Measurements from ENCODE around the gene TNIK.

The TNIK gene

DNA sequence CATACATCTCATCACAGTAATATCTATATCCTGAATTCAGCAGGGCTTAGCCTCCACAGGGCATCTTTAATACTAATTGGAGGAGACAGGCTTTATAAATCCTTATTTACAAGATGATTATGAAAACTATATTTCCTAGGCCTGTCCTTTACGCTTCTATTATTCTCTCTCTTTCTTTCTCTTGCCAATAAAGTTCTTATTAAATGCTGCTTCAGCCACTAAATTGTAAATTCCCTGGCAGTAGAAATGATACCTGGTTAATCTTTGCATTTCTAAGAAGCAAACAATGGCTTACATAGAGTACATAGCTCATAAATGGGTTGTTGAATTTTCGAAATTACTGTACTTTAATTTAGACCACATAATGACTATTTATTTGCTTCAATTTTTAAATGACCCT is 43.5 kb downstream of the TNIK start:
- no peak for TF ChIP-seq POU2F2 (IDR thresholded peaks at IDR 0.05; ENCODE audit: low read depth, low read length)
- TF ChIP-seq PAX5 (IDR thresholded peaks at IDR 0.05; ENCODE audit: insufficient read depth, low read length, severe bottlenecking): no peak
- no peak for DNase-seq (ENCODE audit: insufficient read length, low spot score)
- FAIRE-seq: no peak

DNA sequence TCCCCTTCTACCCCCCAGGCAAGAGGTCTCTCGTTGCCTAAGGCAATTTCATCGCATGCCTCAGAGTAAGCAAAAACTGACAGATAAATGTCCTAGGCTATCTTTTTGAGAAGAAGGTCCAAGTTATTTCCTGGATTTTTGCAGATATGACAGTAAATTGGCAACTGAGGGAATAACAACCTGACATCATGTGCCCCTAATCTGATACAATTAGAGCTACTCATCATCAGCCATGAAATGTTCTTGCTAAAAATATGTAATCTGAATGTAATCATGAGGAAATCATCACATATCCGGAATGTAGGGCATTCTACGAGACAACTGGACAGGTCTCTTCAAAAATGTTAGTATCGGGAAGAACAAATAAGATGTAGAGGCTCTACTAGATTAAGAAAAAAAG is 44.1 kb downstream of the TNIK start:
- TF ChIP-seq TAF1 (IDR thresholded peaks at IDR 0.05; ENCODE audit: low read depth, low read length) (no peak), POU2F2 (IDR thresholded peaks at IDR 0.05; ENCODE audit: low read depth, low read length) (no peak), PAX5 (IDR thresholded peaks at IDR 0.05; ENCODE audit: insufficient read depth, low read length, severe bottlenecking) (no peak), SPI1 (IDR thresholded peaks at IDR 0.05; ENCODE audit: low read depth, low read length) (no peak), POLR2A (IDR thresholded peaks at IDR 0.05; ENCODE audit: low read depth, low read length) (no peak), POLR2AphosphoS5 (IDR thresholded peaks at IDR 0.05; ENCODE audit: low read depth, low read length) (no peak)
- no peak for DNase-seq (ENCODE audit: insufficient read length, low spot score)
- no peak for FAIRE-seq

DNA sequence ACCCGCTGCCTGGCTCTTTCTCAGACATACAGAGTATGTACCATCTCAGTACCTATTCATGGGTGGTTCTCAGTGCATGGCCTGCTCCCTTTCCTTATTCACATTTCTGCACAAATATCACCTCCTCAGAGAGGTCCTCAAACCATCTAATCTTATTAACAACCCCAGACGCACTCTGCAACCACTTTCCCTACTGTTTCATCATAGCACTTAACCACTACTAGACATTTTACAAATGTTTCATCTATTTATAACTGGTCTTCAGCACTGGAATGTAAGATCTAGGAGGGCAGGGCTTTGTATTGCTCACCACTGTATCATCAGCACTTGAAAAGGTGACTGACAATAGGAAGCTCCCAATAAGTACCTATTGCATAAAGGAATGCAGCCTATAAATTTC is 45.1 kb downstream of the TNIK start:
- DNase-seq (ENCODE audit: insufficient read length, low spot score) (no peak), FAIRE-seq (no peak)
- no peak for TF ChIP-seq POLR2A (IDR thresholded peaks at IDR 0.05; ENCODE audit: low read depth, low read length)
- no peak for TF ChIP-seq POU2F2 (IDR thresholded peaks at IDR 0.05; ENCODE audit: low read depth, low read length)

DNA sequence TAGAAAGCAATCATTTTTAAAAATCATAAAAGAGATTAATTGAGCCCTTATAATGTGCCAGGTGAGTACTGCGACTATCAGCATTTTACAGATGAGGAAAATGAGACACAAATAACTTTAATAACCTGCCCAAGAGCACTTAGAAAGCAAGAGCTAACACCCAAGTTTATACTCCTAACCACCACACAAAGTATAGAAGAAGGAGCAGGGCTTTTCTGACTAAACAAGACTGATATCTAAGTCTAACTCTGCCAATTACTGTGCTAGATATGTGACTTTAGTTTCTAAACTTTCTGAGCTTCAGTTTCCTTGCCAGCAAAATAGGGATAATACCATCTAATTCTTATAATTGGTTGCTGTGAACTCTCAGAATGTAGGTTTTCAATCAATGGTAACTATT is 47.7 kb downstream of the TNIK start:
- no peak for DNase-seq (ENCODE audit: insufficient read length, low spot score)
- TF ChIP-seq PAX5 (IDR thresholded peaks at IDR 0.05; ENCODE audit: insufficient read depth, low read length, severe bottlenecking): no peak
- no peak for TF ChIP-seq POLR2AphosphoS5 (IDR thresholded peaks at IDR 0.05; ENCODE audit: low read depth, low read length)
- TF ChIP-seq SPI1 (IDR thresholded peaks at IDR 0.05; ENCODE audit: low read depth, low read length): no peak
- TF ChIP-seq POU2F2 (IDR thresholded peaks at IDR 0.05; ENCODE audit: low read depth, low read length): no peak
- no peak for TF ChIP-seq TAF1 (IDR thresholded peaks at IDR 0.05; ENCODE audit: low read depth, low read length)
- TF ChIP-seq POLR2A (IDR thresholded peaks at IDR 0.05; ENCODE audit: low read depth, low read length): no peak
- no peak for FAIRE-seq

DNA sequence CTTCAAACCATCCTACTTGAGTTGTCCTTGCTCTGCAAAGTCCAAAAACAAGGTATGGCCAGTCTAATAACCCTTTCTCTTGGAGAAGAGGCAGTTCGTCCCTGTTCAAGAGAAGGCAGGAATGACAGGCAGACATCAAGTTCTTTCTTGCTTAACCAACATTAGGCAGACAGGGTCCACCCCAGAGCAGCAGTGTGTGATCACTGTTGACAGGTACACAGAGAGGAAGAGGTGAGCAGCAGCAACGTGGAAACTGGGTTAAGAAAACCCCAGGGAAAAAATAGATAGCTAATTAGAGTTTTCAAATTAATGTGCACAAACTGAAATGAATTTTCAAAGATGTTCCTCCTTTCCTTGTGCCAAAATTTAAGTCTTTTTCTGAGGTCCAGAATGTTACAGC is 48.2 kb downstream of the TNIK start:
- no peak for DNase-seq (ENCODE audit: insufficient read length, low spot score)
- no peak for TF ChIP-seq SPI1 (IDR thresholded peaks at IDR 0.05; ENCODE audit: low read depth, low read length)
- no peak for TF ChIP-seq POLR2AphosphoS5 (IDR thresholded peaks at IDR 0.05; ENCODE audit: low read depth, low read length)
- TF ChIP-seq POU2F2 (IDR thresholded peaks at IDR 0.05; ENCODE audit: low read depth, low read length): no peak
- TF ChIP-seq TAF1 (IDR thresholded peaks at IDR 0.05; ENCODE audit: low read depth, low read length): no peak
- no peak for TF ChIP-seq PAX5 (IDR thresholded peaks at IDR 0.05; ENCODE audit: insufficient read depth, low read length, severe bottlenecking)
- TF ChIP-seq POLR2A (IDR thresholded peaks at IDR 0.05; ENCODE audit: low read depth, low read length): no peak
- FAIRE-seq: no peak

DNA sequence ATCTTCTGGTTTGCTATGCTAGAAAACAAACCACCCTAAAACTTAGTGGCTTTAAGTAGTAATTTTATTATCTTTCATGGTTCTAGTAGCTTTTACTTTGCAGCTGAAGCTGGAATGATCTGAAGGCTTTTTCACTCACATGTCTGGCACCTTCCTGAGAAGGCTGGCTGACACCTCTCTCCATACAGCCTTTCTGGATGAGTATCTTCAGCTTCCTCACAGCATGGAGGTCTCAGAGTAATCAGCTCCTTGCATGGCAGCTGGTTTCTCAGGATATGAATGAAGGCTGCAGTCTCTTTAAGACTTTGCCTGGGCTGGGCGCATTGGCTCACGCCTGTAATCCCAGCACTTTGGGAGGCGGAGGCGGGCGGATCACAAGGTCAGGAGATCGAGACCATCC is 50.0 kb downstream of the TNIK start:
- TF ChIP-seq PAX5 (IDR thresholded peaks at IDR 0.05; ENCODE audit: insufficient read depth, low read length, severe bottlenecking) (no peak), POLR2A (IDR thresholded peaks at IDR 0.05; ENCODE audit: low read depth, low read length) (no peak), POLR2AphosphoS5 (IDR thresholded peaks at IDR 0.05; ENCODE audit: low read depth, low read length) (no peak), POU2F2 (IDR thresholded peaks at IDR 0.05; ENCODE audit: low read depth, low read length) (no peak), TAF1 (IDR thresholded peaks at IDR 0.05; ENCODE audit: low read depth, low read length) (no peak), SPI1 (IDR thresholded peaks at IDR 0.05; ENCODE audit: low read depth, low read length) (no peak)
- DNase-seq (ENCODE audit: insufficient read length, low spot score) (no peak), FAIRE-seq (no peak)

DNA sequence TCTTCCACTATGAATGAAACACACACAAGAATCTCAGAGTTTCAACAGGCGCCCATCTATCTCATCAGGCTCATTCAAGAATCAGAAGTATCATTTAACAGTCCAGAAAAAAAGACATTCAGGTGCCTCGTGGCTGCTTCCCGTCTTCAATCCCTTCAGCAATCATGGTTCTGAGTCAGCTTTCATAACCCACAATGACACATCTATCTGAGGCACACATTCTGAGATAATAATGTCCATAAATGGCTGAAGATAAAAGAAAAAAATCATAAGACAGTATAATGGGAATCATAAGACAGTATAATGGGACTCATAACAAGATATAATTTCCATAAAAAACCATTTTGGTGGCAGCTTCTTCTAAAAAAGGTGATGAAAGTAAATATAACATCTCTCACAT is 52.4 kb downstream of the TNIK start:
- no peak for TF ChIP-seq POLR2AphosphoS5 (IDR thresholded peaks at IDR 0.05; ENCODE audit: low read depth, low read length)
- no peak for TF ChIP-seq SPI1 (IDR thresholded peaks at IDR 0.05; ENCODE audit: low read depth, low read length)
- TF ChIP-seq POLR2A (IDR thresholded peaks at IDR 0.05; ENCODE audit: low read depth, low read length): no peak
- no peak for TF ChIP-seq PAX5 (IDR thresholded peaks at IDR 0.05; ENCODE audit: insufficient read depth, low read length, severe bottlenecking)
- DNase-seq (ENCODE audit: insufficient read length, low spot score): no peak
- no peak for FAIRE-seq

DNA sequence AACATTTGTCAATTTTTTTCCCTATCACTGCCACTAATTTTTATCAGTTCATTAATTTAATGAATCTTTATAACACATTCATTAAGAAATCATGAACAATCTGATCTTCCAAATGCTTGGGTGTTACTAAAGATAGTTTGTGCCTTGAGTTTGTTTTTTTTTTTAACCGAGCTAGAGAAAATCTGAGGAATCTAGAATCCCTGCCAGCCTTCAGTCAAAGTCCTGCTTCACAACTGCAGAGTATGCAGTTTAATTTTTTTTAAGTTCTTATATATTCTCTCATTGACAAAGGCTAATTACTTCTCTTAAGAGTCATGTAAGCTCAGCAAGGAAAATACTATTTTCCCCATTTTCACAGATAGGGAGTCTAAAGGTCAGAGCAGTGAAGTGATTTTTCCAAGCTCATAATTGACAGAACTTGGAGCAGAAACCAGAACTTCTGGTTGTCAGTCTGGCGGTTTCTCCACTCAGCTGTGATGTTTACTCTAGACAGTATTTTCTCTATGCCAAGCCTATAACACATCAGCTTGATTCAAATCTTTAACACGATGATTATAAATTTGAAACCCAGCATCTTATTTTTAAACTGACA is 55.7 kb downstream of the TNIK start:
- FAIRE-seq: no peak
- TF ChIP-seq POU2F2 (IDR thresholded peaks at IDR 0.05; ENCODE audit: low read depth, low read length) (no peak), POLR2A (IDR thresholded peaks at IDR 0.05; ENCODE audit: low read depth, low read length) (no peak), PAX5 (IDR thresholded peaks at IDR 0.05; ENCODE audit: insufficient read depth, low read length, severe bottlenecking) (no peak), POLR2AphosphoS5 (IDR thresholded peaks at IDR 0.05; ENCODE audit: low read depth, low read length) (no peak), TAF1 (IDR thresholded peaks at IDR 0.05; ENCODE audit: low read depth, low read length) (no peak), SPI1 (IDR thresholded peaks at IDR 0.05; ENCODE audit: low read depth, low read length) (no peak)

DNA sequence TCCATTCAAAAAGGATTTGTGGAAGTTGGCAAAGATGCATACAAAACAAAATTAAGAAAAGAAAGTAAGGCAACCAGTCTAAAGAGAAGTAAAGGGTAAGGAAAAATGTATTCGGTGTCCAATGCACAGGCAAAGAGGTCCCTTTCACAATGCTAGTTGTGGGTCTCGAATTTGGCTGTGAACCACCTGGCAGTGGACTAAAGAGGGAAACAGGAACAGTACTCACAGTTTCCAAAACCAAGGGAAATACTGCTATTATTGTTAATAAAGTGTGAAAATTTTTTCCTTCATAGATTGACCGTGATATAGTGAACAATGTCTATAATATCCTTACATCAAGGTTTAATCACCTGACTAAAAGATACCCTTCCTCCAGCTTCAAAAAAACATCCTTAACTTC is 57.9 kb downstream of the TNIK start:
- FAIRE-seq: no peak
- TF ChIP-seq TAF1 (IDR thresholded peaks at IDR 0.05; ENCODE audit: low read depth, low read length): no peak
- TF ChIP-seq SPI1 (IDR thresholded peaks at IDR 0.05; ENCODE audit: low read depth, low read length): no peak
- TF ChIP-seq POLR2A (IDR thresholded peaks at IDR 0.05; ENCODE audit: low read depth, low read length): no peak
- TF ChIP-seq PAX5 (IDR thresholded peaks at IDR 0.05; ENCODE audit: insufficient read depth, low read length, severe bottlenecking): no peak
- no peak for TF ChIP-seq POLR2AphosphoS5 (IDR thresholded peaks at IDR 0.05; ENCODE audit: low read depth, low read length)
- TF ChIP-seq POU2F2 (IDR thresholded peaks at IDR 0.05; ENCODE audit: low read depth, low read length): no peak
- DNase-seq (ENCODE audit: insufficient read length, low spot score): no peak

More for the DNA sequence above, 55.7 kb downstream of the TNIK start:
- DNase-seq (ENCODE audit: insufficient read length, low spot score): no peak

DNA sequence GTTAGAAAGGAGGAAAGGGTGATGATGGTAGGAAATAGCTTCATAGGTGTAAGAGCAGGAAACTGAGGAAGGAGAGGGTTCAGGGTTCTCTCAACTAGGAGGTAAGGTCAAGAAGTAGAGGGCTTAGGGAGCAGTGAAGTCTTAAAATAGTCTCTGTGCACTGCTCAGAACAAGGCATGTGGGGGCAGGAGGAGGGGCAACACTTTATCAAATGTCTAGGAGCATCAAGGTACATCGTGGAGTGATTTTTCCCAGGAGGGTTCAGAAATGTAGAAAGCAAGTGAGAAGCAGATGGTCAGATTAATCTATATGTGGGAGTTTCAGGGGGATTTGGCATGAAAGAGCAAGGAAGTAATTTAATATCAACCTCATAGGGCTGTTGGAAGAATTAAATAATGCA is 58.8 kb downstream of the TNIK start:
- no peak for FAIRE-seq
- TF ChIP-seq TAF1 (IDR thresholded peaks at IDR 0.05; ENCODE audit: low read depth, low read length) (no peak), POU2F2 (IDR thresholded peaks at IDR 0.05; ENCODE audit: low read depth, low read length) (no peak), SPI1 (IDR thresholded peaks at IDR 0.05; ENCODE audit: low read depth, low read length) (no peak), POLR2A (IDR thresholded peaks at IDR 0.05; ENCODE audit: low read depth, low read length) (no peak), PAX5 (IDR thresholded peaks at IDR 0.05; ENCODE audit: insufficient read depth, low read length, severe bottlenecking) (no peak), POLR2AphosphoS5 (IDR thresholded peaks at IDR 0.05; ENCODE audit: low read depth, low read length) (no peak)
- no peak for DNase-seq (ENCODE audit: insufficient read length, low spot score)

Data from GM12891 (cell line).